GM19467 (cell line): ENCODE measurements around the gene FUOM.
A peak's percentile ranks its signal among the peaks of the same experiment; 100 is the strongest.
"Not testable (repeated sequence)": the region's sequence is repeated elsewhere in the genome, so short reads cannot be mapped to it uniquely, and the experiment has no call there.

Source experiments
- ATAC-seq: cut with Tn5 transposase; IDR thresholded peaks from one replicate; pipeline ENCODE4 v1.9.1; 2021; ENCODE audit warnings: mild to moderate bottlenecking, moderate library complexity; ENCODE audit not compliant: unreplicated experiment

The FUOM gene

DNA sequence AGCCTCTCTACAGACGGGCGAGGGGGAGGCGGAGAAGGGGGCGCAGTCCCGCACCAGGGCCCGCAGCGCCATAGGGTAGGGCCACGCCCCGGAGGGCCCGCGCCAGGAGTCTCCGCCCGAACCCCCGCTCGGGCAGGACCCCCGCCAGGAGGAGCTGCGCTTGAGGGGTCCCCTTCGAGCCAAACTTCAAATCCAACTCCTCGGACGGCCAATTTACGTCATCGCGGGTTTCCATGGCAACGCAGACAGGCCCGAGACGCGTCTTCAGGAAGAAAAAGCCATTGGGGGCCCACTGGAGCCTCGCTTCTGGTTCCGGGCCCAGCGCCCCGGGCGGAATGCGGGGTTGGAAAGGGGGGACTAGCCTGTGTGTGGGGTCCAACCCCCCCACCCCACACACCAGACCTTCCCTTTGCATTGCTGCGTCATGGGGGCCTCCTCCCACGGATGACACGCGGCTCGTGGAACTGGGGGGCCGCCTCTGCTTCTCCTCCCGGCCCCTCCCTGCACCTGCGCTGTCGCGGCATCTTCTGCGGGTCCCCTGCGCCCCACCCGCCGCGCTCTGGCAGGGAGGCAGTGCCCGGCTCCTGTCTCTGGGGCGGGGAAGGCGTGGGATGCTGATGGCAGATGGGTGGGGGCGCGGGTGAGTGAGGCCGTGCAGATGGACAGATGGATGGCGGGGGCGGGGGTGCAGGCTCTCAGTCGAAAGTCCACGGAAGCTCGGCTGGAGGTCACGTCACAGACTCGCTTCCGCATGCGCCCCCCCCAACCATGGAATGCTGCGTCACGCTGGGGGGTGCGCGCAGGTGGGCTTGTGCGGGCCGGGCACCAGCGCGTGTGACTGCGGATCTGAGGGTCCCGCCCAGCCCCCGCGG, 22.3 kb downstream of the FUOM start:
- ATAC-seq, result no peak

GRCh38 chr10:133334503-133335245, 23.1 kb downstream of the FUOM start:
- ATAC-seq, result no peak

DNA sequence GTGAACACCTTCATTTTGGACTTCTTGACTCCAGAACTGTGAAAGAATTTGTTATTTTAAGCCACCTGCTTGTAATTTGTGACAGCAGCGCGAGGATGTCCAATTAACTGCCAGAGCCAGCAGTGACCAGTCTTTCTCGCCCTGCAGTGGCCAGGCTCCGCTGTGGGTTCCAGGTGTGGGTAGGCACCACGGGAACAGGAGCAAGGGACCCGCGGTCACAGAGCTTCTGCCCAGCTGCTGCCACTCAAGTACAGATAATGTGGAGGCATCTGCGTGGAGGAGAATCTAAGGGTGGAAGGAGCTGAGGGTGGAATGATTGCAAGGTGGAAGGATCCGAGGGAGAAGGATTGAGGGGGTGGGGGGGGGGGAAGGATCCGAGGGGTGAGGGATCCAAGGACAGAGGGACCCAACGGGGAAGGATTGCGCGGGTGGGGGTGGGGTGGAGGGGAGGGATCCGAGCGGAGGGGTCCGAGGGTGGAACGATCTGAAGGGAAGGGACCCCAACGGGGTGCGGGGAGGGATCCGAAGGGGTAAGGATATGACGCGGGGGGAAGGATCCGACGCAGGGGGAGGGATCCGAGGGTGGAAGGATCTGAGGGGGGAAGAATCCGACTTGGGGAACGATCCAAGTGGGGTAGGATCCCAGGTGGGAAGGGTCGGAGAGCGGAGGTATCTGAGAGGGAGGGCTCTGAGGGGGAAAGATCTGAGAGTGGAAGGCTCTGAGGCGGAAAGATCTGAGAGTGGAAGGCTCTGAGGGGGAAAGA, 24.7 kb downstream of the FUOM start:
- no peak for ATAC-seq

DNA sequence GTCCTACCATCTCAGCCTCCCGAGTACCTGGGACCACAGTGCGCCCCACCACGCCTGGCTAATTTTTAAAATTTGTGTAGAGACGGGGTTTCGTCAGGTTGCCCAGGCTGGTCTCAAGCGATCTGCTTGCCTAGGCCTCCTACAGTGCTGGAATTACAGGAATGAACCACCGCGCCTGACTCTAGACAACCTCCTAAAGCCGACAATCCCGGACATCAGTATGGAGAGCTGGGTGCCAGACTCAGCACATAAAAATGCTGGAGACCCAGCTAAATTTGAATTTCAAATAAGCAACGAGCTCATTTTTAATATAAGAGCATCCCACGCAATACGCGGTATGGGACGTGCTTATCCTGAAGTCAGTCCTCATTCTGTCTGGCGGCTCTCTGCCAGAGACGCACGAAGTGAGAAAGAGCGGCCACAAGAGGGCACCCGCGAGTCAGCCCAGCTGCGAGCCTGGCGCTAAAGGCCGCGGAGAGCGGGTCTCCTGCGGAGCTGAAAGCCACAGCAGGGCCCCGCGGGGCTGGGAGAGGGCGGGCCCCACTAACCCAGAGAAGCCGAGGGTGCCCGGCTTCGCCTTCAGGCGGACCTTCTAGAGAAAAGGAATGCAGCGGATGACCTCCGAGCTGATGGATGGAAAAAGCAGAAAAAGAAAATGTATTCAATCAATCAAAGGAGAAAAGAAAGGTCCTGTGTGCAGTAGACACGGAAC, 28.2 kb downstream of the FUOM start:
- peak; percentile 78 for ATAC-seq

DNA sequence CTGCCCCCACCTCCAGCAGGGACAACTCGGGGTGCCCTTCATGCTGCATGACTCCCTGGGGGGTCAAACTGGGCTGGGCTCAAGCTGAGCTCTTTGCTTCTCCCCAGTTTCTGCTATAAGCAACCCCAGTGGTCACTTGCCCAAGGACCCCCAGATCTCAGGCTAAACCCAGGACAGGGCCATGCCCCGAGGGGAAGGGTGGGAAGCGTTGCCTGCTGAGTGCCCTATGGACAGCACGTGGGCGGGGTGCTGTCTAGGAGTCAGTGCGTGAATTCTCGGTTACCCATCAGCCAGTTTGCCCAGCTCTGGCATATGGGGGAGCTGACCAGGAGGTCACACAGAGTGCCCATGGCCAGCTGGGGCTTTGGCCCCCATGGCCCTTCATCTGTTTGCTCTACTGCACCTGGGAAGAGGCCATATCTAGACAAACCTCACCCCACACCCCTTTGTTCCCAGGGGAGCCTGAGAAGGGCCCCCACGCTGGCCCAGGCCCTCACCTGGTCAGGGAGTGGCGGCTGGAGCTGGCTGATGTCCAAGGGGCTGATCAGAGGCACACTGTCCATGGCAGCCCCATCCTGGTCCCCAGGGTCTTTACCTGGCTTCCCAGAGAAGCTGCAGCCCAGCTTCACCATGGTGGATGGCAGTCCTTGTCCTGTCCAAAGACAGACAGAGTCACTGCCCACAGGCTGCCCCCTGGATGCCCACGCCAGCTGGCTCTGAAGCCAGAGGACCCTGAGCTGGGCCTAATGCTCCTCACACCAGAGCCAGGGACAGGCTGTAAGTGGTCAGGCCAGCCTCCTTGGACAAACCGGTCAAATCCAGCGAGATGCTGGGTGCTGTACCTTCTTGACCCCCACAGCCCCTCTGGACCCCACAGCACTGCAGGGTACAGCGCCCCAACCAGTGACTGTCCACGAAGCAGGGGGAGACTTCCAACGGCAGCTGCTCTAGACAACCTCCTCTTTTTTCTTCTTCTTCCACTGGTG, 29.2 kb downstream of the FUOM start:
- no peak for ATAC-seq

DNA sequence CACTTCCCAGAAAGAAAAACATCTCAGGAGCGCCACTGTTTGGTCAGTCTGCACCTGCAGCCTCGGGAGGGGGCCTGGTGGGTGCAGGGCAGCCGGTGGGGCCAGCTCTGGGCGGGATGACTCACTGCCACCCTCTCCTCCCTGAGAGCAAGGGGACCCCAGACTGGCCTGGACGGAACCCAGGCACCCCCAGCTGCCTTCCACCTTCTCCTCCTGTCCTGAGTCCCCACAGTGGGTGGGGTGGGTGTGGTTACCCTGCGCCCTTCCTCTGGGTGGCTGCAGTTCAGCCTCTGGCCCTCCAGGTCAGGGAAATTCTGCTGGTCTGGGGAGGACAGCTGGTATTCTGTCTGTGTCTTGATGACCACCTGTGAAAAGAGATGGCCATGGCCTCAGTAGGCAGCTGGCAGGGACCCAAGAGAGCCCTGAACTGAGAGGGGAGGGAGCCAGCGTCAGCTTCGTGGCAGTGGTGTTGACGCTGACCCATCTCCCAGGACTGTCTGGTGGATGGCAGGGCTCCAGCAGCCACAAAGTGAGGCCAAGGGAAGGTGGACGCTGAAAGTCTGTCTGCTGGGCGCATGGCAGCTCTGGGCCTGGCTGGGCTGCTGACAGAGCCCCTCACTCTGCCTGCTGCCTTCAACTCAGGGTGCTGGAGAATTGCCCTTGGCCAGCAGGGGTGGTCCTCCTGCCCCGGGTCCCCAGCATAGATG, 30.0 kb downstream of the FUOM start:
- no peak for ATAC-seq

DNA sequence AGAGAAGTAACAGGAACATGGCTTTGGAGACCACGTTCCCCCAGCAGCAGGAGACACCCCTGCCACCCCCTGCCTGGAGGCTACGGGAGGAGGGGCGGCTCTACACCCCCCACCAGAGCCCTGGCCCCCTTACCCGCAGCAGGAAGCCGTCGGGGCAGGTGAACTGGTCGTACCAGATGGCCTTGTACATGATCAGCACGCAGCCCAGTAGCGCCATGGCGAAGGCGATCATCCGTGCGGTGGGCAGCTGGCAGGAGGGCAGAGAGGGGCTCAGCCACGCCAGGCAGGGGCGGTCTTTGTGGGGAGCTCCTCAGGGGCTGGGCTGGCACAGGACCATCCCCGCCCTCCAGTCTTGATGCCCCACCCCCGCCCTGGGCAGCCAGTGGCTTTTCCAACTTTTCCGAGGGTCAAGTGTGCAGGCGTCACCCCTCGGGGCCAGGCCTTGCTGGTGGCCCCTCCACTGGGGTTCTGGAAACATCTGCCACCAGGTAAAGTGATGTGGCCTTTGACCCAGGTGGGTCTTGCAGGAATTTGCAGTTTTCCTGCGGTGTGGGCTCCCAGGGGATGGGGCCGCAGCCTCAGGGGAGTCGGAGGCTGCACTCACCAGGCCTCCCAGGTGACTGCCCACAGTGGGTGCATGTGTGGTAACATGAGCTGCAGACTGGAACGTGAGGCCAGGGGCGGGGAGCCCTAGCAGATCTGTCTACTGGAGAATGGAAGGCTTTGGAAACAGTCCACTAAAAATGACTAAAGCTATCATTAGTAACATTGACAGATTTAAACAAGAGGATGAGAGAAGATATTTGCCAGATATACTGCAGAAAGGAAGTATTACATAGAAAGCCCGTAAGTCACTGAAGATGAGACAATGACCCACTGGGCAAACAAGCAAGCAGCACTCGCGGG, 30.8 kb downstream of the FUOM start:
- ATAC-seq, result no peak

- ATAC-seq, result no peak
Observed at GRCh38 chr10:133326223-133326551, 31.6 kb downstream of the FUOM start.

DNA sequence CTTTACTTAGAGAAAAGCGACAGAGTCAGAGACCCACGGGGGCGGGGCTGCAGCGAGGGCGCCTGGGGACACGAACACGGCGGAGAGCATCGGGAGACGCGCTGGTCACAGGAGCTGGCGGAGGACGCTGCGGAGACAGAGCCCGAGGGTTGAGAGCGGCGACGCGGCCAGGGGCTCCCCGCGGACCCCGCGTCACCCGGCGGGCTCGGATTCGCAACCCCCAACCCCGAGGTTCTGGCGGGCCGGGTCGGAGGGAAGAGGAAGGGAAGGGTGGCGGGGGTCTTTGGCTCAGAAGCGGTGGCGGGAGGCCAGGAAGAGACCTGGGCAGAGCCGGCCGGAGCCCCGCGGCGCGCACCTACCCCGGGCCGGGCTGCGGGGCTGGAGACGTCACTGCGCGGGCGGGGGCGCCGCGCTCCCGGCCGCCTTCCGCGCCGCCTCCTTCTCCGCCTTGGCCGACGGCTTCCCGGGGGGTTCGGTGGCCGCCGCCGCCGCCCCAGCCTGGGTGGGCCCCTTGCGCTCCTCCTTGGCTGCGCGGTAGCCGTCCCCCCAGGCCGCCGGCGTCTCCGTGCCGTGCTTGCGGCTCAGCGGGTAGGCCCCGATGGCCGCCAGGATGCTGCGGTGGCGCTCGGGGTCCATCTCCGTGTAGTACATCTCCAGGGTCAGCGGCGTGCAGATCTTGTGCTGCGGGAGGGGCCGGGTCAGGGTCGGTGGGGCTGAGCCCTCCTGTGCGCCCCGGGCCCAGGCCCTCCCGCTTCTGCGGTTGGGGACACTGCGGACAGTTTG, 32.2 kb downstream of the FUOM start:
- no peak for ATAC-seq

DNA sequence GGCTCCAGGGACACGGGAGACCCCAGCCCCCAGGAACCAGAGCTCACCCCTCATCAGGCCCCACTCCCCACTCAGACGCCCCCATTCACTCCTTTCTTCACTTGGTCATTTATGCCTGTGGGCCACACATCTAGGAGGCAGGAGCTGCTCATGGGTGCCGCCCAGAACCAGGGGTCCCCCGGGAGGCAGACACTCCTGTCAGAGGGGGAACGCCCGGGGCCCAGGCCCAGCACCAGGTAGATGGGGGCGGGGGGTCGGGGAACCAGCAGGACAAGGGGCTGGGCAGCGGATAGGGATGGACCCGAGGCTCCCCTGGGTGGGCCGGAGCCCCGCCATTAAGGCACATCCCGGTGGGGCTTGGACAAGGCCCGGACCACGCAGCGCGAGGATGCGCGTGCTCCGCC, 33.0 kb downstream of the FUOM start:
- no peak for ATAC-seq

GRCh38 chr10:133324198-133324792, 33.5 kb downstream of the FUOM start:
- no peak for ATAC-seq

- ATAC-seq, result not testable (repeated sequence)
Observed at GRCh38 chr10:133322064-133322709, 35.6 kb downstream of the FUOM start.

GRCh38 chr10:133320852-133321422, 36.9 kb downstream of the FUOM start:
- not testable (repeated sequence) for ATAC-seq

DNA sequence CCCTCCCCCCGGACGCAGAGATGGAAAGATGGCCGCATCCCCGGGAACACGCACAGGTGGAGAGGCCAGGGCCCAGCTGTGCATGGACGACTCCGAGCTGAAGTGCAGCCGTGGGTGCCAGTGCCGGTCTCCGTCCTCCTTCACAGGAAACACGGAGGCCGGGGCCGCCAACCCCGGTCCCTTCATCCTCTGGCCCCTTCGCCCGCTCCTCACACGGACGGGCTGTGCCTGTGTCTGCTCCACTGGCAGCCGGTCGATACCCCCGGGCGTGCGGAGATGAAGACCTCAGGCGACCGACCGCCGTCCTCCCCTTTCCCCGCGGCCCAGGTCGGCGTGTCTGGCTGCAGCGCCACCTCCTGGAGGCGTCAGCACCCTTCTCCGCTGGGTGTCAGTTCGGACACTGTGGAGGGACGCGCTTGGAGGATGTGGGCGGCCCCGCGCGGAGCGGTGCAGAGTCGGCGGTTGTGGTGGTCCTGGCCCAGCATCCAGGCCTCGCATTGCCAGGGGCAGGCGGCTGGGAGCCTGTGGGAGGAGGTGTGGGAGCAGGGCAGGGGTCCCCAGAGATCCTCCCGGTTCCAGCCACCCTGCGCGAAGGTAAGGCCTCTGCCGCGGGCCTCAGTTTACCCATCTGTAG, 39.2 kb downstream of the FUOM start:
- ATAC-seq, result peak; percentile 71

- ATAC-seq, result no peak
Observed at GRCh38 chr10:133316732-133317131, 41.1 kb downstream of the FUOM start.

GRCh38 chr10:133316266-133316665, 41.6 kb downstream of the FUOM start:
- no peak for ATAC-seq
